Adrenal gland (tissue), 12 donors: ENCODE measurements around the gene KCNA5. TPM values are rescaled to one million over a fixed set of nuclear protein-coding genes. Genes with fewer than 3 reads are reported as not detected.

ENCODE experiments used
- DNase-seq, 7 donors: peaks; one replicate each; pipeline ENCODE4 v3.0.0-alpha.2; 2019 to 2020
- H3K27ac ChIP-seq, 5 donors: fragments of 200-600 bp; sonication (generic) in 4 of 5; 1 replicate in 3 of 5; 2 replicates in 2 of 5; pipeline versions ENCODE4 v1.5.1 to v1.8.0; 2016 to 2020; ENCODE audit warnings: mild to moderate bottlenecking in 1 of 5
- H3K27me3 ChIP-seq: fragments of 200-600 bp; 2 replicates; pipeline ENCODE4 v1.8.0; 2021
- H3K36me3 ChIP-seq, 2 donors: fragments of 200-600 bp; replicated peaks in 1 of 2; 1 replicate in 1 of 2; 2 replicates in 1 of 2; pipeline versions ENCODE4 v1.5.1 to v1.8.0; 2018 to 2022
- H3K4me1 ChIP-seq, 2 donors: fragments of 200-600 bp; replicated peaks in 1 of 2; 1 replicate in 1 of 2; 2 replicates in 1 of 2; pipeline versions ENCODE4 v1.5.1 to v1.8.0; 2018 to 2021
- H3K4me3 ChIP-seq, 4 donors: fragments of 200-600 bp; sonication (generic) in 3 of 4; one replicate each; pipeline ENCODE4 v1.5.1; 2016 to 2018
- H3K9me3 ChIP-seq, 3 donors: fragments of 200-600 bp; sonication (generic) in 1 of 3; replicated peaks in 1 of 3; 1 replicate in 2 of 3; 2 replicates in 1 of 3; pipeline versions ENCODE4 v1.5.1 to v1.8.0; 2016 to 2021
- CTCF ChIP-seq, 6 experiments: fragments of 450-650 bp in 4 of 6; fragments of 200-600 bp in 2 of 6; sonication (generic) in 1 of 6; IDR thresholded peaks; 1 replicate in 5 of 6; 2 replicates in 1 of 6; pipeline versions ENCODE4 v1.5.1 to v1.8.0; 2016 to 2021; ENCODE audit warnings: antibody characterized with exemption in 6 of 6, mild to moderate bottlenecking in 2 of 6, moderate library complexity in 1 of 6
- POLR2A ChIP-seq, 2 donors: fragments of 450-650 bp; IDR thresholded peaks; one replicate each; pipeline ENCODE4 v1.6.1; 2017; ENCODE audit warnings: antibody characterized with exemption in 2 of 2, mild to moderate bottlenecking in 2 of 2, moderate library complexity in 1 of 2
- WGBS, 4 donors: extraction: QIAGEN DNeasy Blood & Tissue Kit in 2 of 4; methylation state at CpG; one replicate each; pipeline versions ENCODE4 v1.1.5 to v1.1.7; 2013 to 2017; 5-methylcytosine and 5-hydroxymethylcytosine counted together
- intact Hi-C, 2 donors: fragments of 100-400 bp; cut with DNase I; formaldehyde crosslinking; loops; one replicate each; pipeline versions ENCODE4 v1.14.1 to v1.15.0; 2022 to 2023
- polyA plus RNA-seq, 3 donors: library from polyadenylated mRNA; stranded (reverse); fragments of 200-250 nt in 2 of 3; fragments of 350-450 nt in 1 of 3; fragmentation: Illumina TruSeq in 1 of 3; extraction: RNeasy Lipid Tissue Mini Kit (QIAGEN cat#74804) in 1 of 3; gene quantifications; one replicate each; pipeline ENCODE4 v1.2.3, GENCODE V29; 2013 to 2014
- total RNA-seq, 9 donors: library from RNA; depleted of rRNA in 4 of 9; stranded (reverse); fragments of >200 nt in 4 of 9; fragments of 120-200 nt in 1 of 9; fragmentation: NEBNext Ultra II Directional in 1 of 9; extraction: Animal tissue kit (Norgen Biotek cat#: 25700) in 1 of 9; gene quantifications; one replicate each; pipeline versions ENCODE4 v1.1.0 to v1.2.4, GENCODE V29; 2013 to 2023
- donor health status: healthy with polysubstance abuse.
- donor health status: Bipolar disorder and iron deficiency.
- donor health status: DM: yes; HTN: yes; CAD: no.
- donor health status: DM: no; HTN: no; CAD: no.
- donor health status: DM: no; HTN: no; CAD: no.
- donor health status: DM: yes; HTN: yes; CAD: no.

Gene KCNA5
- total and polyA plus RNA-seq, 12 donors, result 0.07 to 0.98 (median 0.23) TPM; not detected in 4

- TF ChIP-seq POLR2A (IDR thresholded peaks at IDR 0.05) (no peak), CTCF (IDR thresholded peaks at IDR 0.05) (no peak)
- Histone ChIP-seq H3K27ac (no peak overlapping the region), H3K27me3 (peaks cover 5% of the 10 kb centered on the region), H3K9me3 (no peaks in the 10 kb centered on the region), H3K4me3 (no peak overlapping the region), H3K36me3 (no peaks in the 10 kb centered on the region), H3K4me1 (no peaks in the 10 kb centered on the region)
- no peak for DNase-seq
- intact Hi-C loops, result loop anchor here (10.0 kb wide), 2 partner anchors 58 to 408 kb away; partner anchors contain the start of gene NTF3 (in 1 of the 2)
- WGBS, 4 donors, result 45 to 55% (median 48%) methylated on average over 4 of the region's 4 CpGs
These were observed 16.4 kb upstream of the KCNA5 start for GRCh38 chr12:5027046-5027821.

- no peak overlapping the region for H3K4me3 ChIP-seq
- no peak for DNase-seq
- no peak for TF ChIP-seq POLR2A (IDR thresholded peaks at IDR 0.05)
- TF ChIP-seq CTCF (IDR thresholded peaks at IDR 0.05), result no peak
- H3K27ac ChIP-seq, result no peak overlapping the region
- H3K36me3 ChIP-seq, result no peaks in the 10 kb centered on the region
- intact Hi-C loops, result no loop called here
- H3K9me3 ChIP-seq, result no peaks in the 10 kb centered on the region
- H3K27me3 ChIP-seq, result no peaks in the 10 kb centered on the region
- H3K4me1 ChIP-seq, result peaks cover 0 to 5% of the 10 kb centered on the region in 2 donors
These were observed 13.6 kb upstream of the KCNA5 start for GRCh38 chr12:5030066-5030465.

GRCh38 chr12:5031242-5031641 lies 12.4 kb upstream of the KCNA5 start:
- H3K4me1 ChIP-seq, result peaks cover 0 to 5% of the 10 kb centered on the region in 2 donors
- DNase-seq, result no peak
- 79 to 94% (median 85%) methylated on average over 6 of the region's 6 CpGs for WGBS, 4 donors
- intact Hi-C loops, result no loop called here
- no peak for TF ChIP-seq POLR2A (IDR thresholded peaks at IDR 0.05)
- TF ChIP-seq CTCF (IDR thresholded peaks at IDR 0.05), result no peak
- H3K9me3 ChIP-seq, result no peaks in the 10 kb centered on the region
- no peaks in the 10 kb centered on the region for H3K27me3 ChIP-seq
- H3K27ac ChIP-seq, result no peak overlapping the region
- H3K4me3 ChIP-seq, result no peak overlapping the region
- H3K36me3 ChIP-seq, result no peaks in the 10 kb centered on the region

- H3K27ac ChIP-seq, result no peak overlapping the region
- no peak for TF ChIP-seq CTCF (IDR thresholded peaks at IDR 0.05)
- TF ChIP-seq POLR2A (IDR thresholded peaks at IDR 0.05), result no peak
- H3K4me1 ChIP-seq, result peaks cover 0 to 5% of the 10 kb centered on the region in 2 donors
- no peaks in the 10 kb centered on the region for H3K36me3 ChIP-seq
- DNase-seq, result no peak
- H3K9me3 ChIP-seq, result no peaks in the 10 kb centered on the region
- 81 to 96% (median 89%) methylated on average over 3 of the region's 3 CpGs for WGBS, 4 donors
- intact Hi-C loops, result no loop called here
- H3K27me3 ChIP-seq, result no peaks in the 10 kb centered on the region
- H3K4me3 ChIP-seq, result no peak overlapping the region
These were observed 11.7 kb upstream of the KCNA5 start for GRCh38 chr12:5031958-5032357.
